ENCODE data around the gene G0S2.
"Not testable (repeated sequence)": the region's sequence is repeated elsewhere in the genome, so short reads cannot be mapped to it uniquely, and the experiment has no call there.

G0S2 gene

GRCh38 chr1:209689477-209689876 lies 14.3 kb downstream of the G0S2 start:
- DNase-seq (ENCODE audit: insufficient read length) (no peak), FAIRE-seq (no peak)
- TF ChIP-seq POLR2A (IDR thresholded peaks at IDR 0.05; ENCODE audit: low read depth, low read length) (no peak), TAF1 (IDR thresholded peaks at IDR 0.05; ENCODE audit: borderline replicate concordance, low read depth, low read length) (no peak), POLR2AphosphoS5 (IDR thresholded peaks at IDR 0.05; ENCODE audit: low read depth, low read length) (no peak)

DNA sequence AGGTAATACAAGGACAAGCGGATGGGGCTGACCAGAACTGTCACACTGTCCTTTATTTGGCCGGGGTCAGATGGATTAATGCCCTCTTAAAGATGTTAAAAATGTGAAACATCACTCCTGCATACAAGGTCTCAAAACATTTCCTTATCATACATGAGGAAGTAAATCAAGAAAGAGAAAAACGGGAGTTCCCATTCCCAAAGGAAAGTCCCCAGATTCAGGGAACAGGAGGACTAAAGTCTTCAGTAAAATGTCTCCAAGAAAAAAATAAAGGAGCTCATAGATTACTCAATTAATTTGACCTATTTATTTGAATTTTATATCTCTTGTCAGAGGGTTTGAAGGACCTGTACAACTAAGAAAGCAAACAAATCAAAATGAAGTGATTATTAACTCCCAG lies 16.0 kb downstream of the G0S2 start:
- FAIRE-seq, result no peak
- no peak for TF ChIP-seq POLR2AphosphoS5 (IDR thresholded peaks at IDR 0.05; ENCODE audit: low read depth, low read length)
- no peak for TF ChIP-seq TAF1 (IDR thresholded peaks at IDR 0.05; ENCODE audit: borderline replicate concordance, low read depth, low read length)
- no peak for TF ChIP-seq POLR2A (IDR thresholded peaks at IDR 0.05; ENCODE audit: low read depth, low read length)
- DNase-seq (ENCODE audit: insufficient read length), result no peak

DNA sequence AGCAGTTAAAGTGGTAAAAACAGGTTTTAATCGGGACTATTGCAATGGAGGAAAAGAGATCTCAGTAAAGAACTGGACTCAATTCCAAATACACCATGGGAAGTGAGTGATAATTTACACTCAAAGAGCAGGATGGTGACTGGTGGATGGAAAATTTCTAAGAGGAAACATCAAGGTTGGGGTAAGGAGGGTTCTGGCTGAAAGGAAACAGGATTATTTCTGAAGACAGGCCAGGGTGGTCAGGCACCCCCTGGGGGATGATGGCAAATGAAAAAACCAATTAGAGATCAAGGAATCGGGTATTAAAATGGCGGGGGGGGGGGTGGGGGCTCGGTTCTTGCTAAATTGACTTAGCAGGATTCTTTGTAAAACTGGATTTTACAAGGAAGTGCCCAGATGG lies 17.1 kb downstream of the G0S2 start:
- DNase-seq (ENCODE audit: insufficient read length) (no peak), FAIRE-seq (no peak)
- TF ChIP-seq TAF1 (IDR thresholded peaks at IDR 0.05; ENCODE audit: borderline replicate concordance, low read depth, low read length) (no peak), POLR2AphosphoS5 (IDR thresholded peaks at IDR 0.05; ENCODE audit: low read depth, low read length) (no peak), POLR2A (IDR thresholded peaks at IDR 0.05; ENCODE audit: low read depth, low read length) (no peak)

- TF ChIP-seq POLR2A (IDR thresholded peaks at IDR 0.05; ENCODE audit: low read depth, low read length) (no peak), POLR2AphosphoS5 (IDR thresholded peaks at IDR 0.05; ENCODE audit: low read depth, low read length) (no peak), TAF1 (IDR thresholded peaks at IDR 0.05; ENCODE audit: borderline replicate concordance, low read depth, low read length) (no peak)
- FAIRE-seq (peak; percentile 27), DNase-seq (ENCODE audit: insufficient read length) (no peak)
Measured at GRCh38 chr1:209692745-209693504, 17.7 kb downstream of the G0S2 start.

DNA sequence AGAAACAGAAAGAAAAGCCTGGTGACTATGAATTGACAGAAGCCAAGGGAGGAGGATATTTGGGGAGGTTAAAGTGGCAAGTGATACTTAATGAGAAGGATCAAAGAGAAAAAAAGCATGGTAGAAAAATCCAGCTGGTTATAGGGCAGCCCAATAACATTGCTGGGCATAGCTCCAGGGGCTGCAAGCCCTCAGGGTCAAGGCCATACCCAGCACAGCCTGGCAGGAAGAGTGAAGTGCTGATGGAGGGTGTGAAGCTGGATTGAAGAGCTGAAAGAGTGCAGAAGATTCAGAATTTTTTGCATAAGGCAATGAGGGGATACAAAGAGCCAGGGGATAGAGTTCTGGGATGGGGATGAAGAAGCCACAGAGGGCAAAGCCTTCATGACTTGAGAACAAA lies 21.5 kb downstream of the G0S2 start:
- FAIRE-seq, result no peak
- TF ChIP-seq POLR2AphosphoS5 (IDR thresholded peaks at IDR 0.05; ENCODE audit: low read depth, low read length), result no peak
- no peak for TF ChIP-seq POLR2A (IDR thresholded peaks at IDR 0.05; ENCODE audit: low read depth, low read length)
- no peak for TF ChIP-seq TAF1 (IDR thresholded peaks at IDR 0.05; ENCODE audit: borderline replicate concordance, low read depth, low read length)
- no peak for DNase-seq (ENCODE audit: insufficient read length)

GRCh38 chr1:209697126-209697525 lies 21.9 kb downstream of the G0S2 start:
- FAIRE-seq, result no peak
- DNase-seq (ENCODE audit: insufficient read length), result no peak
- TF ChIP-seq POLR2AphosphoS5 (IDR thresholded peaks at IDR 0.05; ENCODE audit: low read depth, low read length), result no peak
- no peak for TF ChIP-seq TAF1 (IDR thresholded peaks at IDR 0.05; ENCODE audit: borderline replicate concordance, low read depth, low read length)
- TF ChIP-seq POLR2A (IDR thresholded peaks at IDR 0.05; ENCODE audit: low read depth, low read length), result no peak

DNA sequence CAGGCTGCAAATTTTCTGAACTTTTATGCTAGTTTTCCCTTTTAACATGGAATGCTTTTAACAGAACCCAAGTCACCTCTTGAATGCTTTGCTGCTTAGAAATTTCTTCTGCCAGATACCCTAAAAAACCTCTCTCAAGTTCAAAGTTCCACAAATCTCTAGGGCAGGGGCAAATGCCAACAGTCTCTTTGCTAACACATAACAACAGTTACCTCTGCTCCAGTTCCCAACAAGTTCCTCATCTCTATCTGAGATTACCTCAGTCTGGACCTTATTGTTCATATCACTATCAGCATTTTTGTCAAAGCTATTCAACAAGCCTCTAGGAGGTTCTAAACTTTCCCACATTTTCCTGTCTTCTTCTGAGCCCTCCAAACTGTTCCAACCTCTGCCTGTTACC lies 25.5 kb downstream of the G0S2 start:
- not testable (repeated sequence) for FAIRE-seq; DNase-seq (ENCODE audit: insufficient read length)

DNA sequence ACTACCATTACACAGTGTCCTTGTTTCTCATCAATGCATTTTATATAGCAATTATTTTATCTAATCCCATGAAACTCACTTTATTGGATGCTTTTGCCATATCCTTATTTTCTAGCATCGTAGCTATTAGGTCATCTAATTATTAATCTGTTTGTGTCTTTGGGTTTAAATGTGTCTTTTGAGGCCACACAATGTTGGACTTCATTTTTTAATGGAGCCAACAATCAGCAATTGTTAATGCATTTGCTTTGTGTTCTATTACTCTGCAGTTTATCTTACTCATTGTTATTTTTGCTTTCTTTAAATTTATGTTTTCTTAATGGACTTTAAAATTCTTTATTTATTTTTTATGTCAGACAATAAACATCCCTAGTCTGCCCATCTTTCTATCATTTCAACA lies 27.6 kb downstream of the G0S2 start:
- no peak for FAIRE-seq
- no peak for TF ChIP-seq POLR2A (IDR thresholded peaks at IDR 0.05; ENCODE audit: low read depth, low read length)
- no peak for TF ChIP-seq POLR2AphosphoS5 (IDR thresholded peaks at IDR 0.05; ENCODE audit: low read depth, low read length)
- DNase-seq (ENCODE audit: insufficient read length), result no peak

DNA sequence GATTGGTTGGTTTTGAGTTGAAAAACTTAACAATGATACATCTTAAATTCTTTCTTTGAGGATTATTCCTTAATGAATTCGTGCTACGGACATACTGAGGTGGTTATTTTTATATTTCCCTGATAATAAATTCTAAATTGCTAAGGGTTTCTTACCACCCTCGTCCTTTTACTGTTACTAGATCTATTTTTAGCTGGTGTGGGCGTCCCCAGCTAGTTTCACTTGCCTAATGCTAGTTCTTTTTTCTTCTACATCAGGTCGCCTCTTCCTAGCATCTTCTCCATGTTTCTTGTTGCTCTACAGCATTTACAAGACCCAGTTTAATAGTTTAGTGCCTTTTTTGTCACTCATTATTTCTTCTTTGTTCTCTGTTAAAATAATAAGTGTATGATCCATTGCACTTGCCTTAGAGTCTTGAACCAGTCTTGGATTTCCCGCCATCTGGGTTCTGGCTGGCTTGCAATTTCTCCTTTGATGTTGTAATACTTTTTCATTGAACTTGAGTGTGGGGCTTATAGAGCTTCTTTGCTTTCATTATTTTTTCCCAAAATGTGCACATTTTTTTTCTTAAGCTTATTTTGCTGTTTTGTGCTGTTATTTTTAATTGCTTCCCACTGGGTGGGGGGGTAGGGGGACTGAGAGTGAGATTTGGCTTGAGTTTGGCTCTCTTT lies 28.8 kb downstream of the G0S2 start:
- no peak for DNase-seq (ENCODE audit: insufficient read length)
- no peak for TF ChIP-seq POLR2A (IDR thresholded peaks at IDR 0.05; ENCODE audit: low read depth, low read length)
- TF ChIP-seq TAF1 (IDR thresholded peaks at IDR 0.05; ENCODE audit: borderline replicate concordance, low read depth, low read length), result no peak
- TF ChIP-seq POLR2AphosphoS5 (IDR thresholded peaks at IDR 0.05; ENCODE audit: low read depth, low read length), result no peak
- FAIRE-seq, result no peak

DNA sequence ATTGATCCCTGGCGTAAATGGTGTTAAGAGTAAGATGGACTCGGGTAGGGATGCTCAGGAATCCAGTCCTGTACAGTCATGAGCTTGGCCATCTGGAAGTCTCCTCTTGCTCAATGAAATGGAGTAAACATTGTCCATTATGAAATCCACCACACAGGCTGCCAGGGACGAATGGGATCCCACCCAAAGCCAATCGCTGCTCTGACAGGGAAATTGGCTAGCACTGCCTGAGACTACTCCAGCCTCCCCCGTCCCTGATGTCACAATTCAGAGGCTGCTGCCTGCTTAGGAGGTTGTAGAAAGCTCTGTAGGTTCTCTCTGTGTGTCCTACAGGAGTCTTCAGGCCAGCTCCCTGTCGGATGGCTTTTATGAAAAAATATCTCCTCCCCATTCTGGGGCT lies 29.4 kb downstream of the G0S2 start, which contains the start of gene HSD11B1:
Gene HSD11B1, plus strand, starts transcription at position 263 of the 400 bp plus-strand sequence. Its CDS starts 97 bp downstream, at position 360.
- FAIRE-seq, result no peak
- TF ChIP-seq POLR2AphosphoS5 (IDR thresholded peaks at IDR 0.05; ENCODE audit: low read depth, low read length) (no peak), TAF1 (IDR thresholded peaks at IDR 0.05; ENCODE audit: borderline replicate concordance, low read depth, low read length) (no peak), POLR2A (IDR thresholded peaks at IDR 0.05; ENCODE audit: low read depth, low read length) (no peak)
- no peak for DNase-seq (ENCODE audit: insufficient read length)

DNA sequence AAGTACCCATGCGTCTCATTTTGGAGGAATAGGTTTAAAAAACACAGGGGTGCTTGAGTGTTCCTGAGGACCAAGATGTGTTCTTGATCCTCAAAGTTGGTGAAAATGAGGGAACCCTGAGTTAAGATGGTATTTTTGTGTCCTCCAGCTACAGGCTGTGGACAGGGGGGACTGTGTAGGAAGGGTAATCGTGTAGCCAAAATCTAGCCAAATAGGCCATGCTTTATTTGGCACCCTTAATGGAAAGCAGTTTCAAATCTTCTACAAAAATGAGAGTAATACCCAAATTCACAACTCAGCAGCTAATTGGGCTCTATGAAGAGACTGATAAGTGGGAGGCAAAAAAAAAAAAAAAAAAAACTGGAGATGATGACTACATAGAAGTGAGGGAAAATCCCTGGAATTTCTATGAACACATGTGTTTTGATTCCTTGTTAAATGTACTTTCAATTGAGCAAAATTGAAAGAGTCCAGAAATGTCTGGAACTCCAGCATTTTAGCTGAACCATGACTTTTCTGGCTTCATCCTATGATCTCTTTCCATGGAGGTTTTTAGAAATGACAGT lies 29.9 kb downstream of the G0S2 start:
- TF ChIP-seq POLR2AphosphoS5 (IDR thresholded peaks at IDR 0.05; ENCODE audit: low read depth, low read length) (no peak), TAF1 (IDR thresholded peaks at IDR 0.05; ENCODE audit: borderline replicate concordance, low read depth, low read length) (no peak), POLR2A (IDR thresholded peaks at IDR 0.05; ENCODE audit: low read depth, low read length) (no peak)
- DNase-seq (ENCODE audit: insufficient read length) (no peak), FAIRE-seq (no peak)

GRCh38 chr1:209706622-209707021 lies 31.4 kb downstream of the G0S2 start:
- FAIRE-seq (no peak), DNase-seq (ENCODE audit: insufficient read length) (no peak)
- TF ChIP-seq POLR2A (IDR thresholded peaks at IDR 0.05; ENCODE audit: low read depth, low read length) (no peak), POLR2AphosphoS5 (IDR thresholded peaks at IDR 0.05; ENCODE audit: low read depth, low read length) (no peak), TAF1 (IDR thresholded peaks at IDR 0.05; ENCODE audit: borderline replicate concordance, low read depth, low read length) (no peak)

All from GM12892 (cell line).